ENCODE measurements around the gene KRT8.
"Not testable (repeated sequence)": the region's sequence is repeated elsewhere in the genome, so short reads cannot be mapped to it uniquely, and the experiment has no call there.

The KRT8 gene

DNA sequence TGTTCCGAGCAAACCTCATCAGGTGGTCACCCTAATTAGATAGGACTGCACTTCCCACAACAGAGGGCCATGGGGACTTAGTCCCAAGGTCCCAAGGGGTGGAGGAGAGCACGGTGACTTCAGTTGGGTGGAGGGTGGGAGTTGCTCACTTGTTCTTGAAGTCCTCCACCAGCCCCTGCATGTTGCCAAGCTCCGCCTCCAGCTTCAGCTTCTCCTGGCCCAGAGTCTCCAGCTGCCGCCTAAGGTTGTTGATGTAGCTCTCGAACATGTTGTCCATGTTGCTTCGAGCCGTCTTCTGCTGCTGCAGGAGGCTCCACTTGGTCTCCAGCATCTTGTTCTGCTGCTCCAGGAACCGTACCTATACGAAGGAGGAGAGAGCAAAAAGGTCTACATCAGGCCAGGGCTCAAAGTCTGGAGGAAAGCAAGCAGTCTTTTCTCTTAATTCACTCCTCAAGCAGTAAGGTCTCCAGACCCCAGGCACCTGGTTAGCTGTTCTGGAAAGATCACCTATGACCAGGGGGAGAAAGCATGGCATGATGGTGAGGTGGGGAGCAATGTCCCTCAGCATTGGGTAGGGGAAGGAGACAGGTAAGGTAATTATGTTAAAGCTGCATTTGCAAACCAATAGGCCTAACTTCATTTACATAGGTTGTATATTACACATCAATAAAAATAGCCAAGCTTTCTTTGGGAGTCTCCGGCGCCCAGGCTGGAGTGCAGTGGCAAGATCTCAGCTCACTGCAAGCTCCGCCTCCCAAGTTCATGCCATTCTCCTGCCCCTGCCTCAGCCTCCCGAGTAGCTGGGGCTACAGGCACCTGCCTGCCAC, 2.9 kb downstream of the KRT8 start:
- no peak for DNase-seq

GRCh38 chr12:52900896-52901714, 3.8 kb downstream of the KRT8 start:
- no peak for DNase-seq

- DNase-seq: no peak
Measured at GRCh38 chr12:52900166-52900895, 4.5 kb downstream of the KRT8 start.

DNA sequence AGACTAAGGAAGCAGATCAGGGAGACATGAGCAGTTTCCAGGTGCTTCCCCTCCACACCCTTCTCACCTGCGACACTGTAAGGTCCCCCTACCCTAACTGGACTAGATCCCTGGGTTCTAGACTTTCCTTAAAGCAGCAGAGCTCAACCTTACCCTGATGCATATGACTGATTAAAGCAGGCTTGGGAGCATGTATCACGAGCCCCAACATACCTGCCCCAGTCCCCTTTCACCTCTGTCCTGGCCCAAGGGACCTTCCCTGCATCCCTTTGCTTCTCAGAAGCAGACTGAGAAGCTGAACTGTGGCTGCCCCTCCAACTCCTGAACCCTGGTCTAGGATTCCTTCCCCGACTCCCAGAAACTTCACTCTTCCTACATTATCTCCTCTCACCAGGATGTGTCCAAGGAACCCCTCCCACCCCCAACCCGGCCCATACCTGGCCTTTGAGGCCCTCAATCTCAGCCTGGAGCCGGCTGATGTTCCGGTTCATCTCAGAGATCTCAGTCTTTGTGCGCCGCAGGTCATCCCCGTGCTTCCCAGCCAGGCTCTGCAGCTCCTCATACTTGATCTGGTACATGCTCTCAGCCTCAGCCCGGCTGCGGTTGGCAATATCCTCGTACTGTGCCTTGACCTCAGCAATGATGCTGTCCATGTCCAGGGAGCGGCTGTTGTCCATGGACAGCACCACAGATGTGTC, 5.4 kb downstream of the KRT8 start:
- DNase-seq: no peak

GRCh38 chr12:52896190-52897100, 8.4 kb downstream of the KRT8 start:
- no peak for DNase-seq

DNA sequence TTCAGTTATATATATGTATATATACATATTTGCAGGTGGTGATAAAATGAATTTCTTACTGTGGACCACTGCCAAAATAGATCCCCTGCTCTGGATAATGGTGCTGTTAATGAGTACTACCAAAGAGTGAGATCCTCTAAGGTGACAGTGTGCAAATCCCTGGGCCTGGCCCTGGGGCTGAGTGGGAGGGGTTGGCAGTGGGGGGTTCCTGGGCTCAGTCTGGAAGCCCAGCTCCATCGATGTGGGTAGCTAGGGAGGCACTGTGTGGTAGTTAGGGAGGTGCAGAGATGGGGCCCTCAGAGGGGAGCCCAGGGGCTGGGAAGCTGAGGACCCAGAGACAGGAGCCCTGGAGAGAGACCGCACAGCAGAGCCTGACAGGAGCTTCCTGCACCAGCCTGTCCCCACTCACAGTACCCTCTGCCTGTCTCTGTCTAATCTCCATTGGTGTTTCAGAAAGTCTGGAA, 9.1 kb downstream of the KRT8 start:
- no peak for DNase-seq

GRCh38 chr12:52892974-52893373, 11.9 kb downstream of the KRT8 start:
- DNase-seq: no peak

DNA sequence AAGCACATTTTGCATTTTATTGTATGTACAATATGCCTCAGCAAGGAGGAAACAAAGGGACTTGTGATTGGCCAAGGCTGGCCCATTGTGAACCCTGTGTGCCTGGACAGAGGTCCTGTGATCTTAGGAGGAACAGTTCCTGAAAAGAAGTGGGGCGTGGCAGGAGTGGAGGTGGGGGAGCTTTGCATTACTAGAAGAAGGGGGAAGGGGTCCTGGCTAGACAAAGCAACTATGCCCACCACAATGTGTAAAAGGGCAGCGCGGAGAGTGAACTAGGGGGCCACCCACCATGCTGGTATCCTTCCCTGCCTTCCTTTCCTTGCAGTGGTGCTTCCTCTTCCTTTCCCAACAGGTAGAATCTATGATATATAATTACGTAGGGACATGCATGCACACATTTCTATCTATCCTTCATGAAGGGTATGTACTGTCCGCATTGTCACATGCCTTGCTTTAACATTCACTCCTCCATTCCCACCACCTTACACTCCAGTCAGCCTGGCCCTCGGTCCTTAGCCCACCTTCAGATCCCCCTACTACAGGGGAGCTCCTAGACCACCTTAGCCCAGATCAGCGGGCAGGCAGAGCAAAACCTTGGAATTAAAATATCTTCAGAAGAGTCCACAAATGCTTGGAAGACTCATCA, 12.5 kb downstream of the KRT8 start:
- no peak for DNase-seq

- DNase-seq: no peak
Measured at GRCh38 chr12:52891044-52891443, 13.8 kb downstream of the KRT8 start.

GRCh38 chr12:52890417-52890816, 14.5 kb downstream of the KRT8 start:
- no peak for DNase-seq

- DNase-seq: peak in 1 of 2 experiments; percentile 61
Measured at GRCh38 chr12:52884526-52885293, 20.2 kb downstream of the KRT8 start.

GRCh38 chr12:52880499-52880898, 24.4 kb downstream of the KRT8 start:
- not testable (repeated sequence) for DNase-seq

GRCh38 chr12:52879394-52880351, 25.2 kb downstream of the KRT8 start:
- DNase-seq: peak; percentile 93 to 95

DNA sequence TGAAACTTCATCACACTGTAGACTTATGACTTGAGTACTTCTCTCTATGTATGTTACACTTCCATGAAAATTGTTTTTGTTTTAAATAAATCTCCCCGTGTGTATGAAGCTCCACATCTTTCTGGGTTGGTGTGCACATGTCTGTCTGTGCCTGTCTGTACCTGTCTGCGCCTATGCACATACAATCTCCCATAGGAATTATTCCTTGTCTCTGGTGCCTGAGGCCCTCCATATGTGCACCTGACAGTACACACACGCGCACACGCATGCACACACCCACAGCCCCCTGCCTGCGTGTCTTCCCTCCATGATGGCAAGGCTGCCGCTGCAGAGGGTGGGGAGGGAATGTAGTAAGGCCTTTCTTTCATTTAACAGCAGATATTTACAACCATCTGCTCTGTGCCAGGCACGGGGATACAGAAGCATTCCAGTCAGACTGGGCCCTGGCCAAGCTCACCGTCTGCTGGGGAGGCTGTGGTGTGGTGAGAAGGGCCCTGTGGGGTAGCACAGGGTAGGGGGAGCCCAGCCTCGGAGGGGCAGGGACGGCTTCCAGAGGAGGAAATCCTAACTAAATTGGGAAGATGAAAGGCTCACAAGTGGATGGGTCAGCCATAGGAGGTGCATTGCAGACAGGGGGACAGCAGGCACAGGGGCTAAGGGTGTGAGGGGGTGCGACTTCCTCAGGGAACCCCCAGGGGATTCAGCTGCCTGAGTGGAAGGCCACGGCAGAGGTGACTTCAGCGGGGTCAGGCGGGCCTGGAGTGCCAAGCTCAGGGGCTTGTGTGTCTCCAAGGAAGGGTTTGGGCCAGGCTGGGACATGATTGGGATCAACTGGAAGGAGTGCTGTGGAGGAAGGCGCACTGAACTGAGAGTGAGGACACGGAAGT, 26.1 kb downstream of the KRT8 start:
- peak in 1 of 2 experiments; percentile 49 for DNase-seq

- DNase-seq: no peak
Measured at GRCh38 chr12:52877242-52877641, 27.6 kb downstream of the KRT8 start.

- DNase-seq: peak; percentile 41 to 83
Measured at GRCh38 chr12:52876372-52876771, 28.5 kb downstream of the KRT8 start.

DNA sequence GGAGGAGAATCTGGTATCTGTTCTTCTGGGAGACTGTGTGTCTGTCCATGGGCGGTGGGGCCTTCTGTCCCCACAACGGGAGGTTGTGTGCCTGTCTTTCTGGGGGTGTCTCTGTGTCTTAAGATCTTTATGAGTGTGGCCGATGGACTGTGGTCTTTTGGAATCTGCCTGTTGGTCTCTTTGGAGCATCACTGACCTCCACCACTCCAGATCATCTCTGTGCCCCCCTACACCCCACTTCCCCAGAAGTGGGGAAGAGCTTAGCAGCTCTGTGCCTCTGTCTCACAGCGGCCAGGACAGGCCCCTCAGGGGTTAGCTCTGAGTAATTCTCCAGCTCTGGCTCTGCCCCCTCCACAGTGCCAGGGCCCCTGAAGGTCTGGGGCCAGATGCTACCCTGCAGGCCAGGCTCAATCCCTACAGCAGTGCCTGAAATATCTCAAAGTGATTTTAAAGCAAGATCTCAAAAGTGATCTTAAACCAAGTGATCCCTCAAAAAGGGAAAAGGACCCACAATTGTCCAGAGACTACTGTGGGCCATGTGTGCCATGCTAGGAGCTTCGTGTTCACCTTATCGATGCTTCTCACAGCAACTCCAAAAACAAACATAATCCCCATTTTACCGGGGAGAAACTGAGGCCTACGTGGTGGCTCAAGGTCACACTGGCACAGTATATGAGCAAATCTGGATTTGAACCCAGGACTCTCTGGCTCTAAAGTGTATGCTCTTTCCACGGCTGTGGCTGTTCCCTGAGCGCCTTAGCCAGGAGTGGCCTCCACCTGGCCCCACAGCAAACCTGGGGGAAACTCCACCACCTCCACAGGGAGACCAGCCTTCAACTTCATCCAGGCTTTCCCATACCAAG, 30.1 kb downstream of the KRT8 start:
- DNase-seq: no peak
